ENCODE measurements around the gene PTPN14.

Gene PTPN14

GRCh38 chr1:214420833-214421232 is 130.6 kb downstream of the PTPN14 start:
- no peak for DNase-seq

GRCh38 chr1:214420341-214420740 is 131.1 kb downstream of the PTPN14 start:
- no peak for DNase-seq

GRCh38 chr1:214419650-214420049 is 131.8 kb downstream of the PTPN14 start:
- no peak for DNase-seq

- no peak for DNase-seq
These were observed 133.0 kb downstream of the PTPN14 start for GRCh38 chr1:214418391-214418790.

- no peak for DNase-seq
These were observed 133.7 kb downstream of the PTPN14 start for GRCh38 chr1:214417545-214418210.

- no peak for DNase-seq
These were observed 134.5 kb downstream of the PTPN14 start for GRCh38 chr1:214416858-214417257.

- DNase-seq: no peak
These were observed 135.0 kb downstream of the PTPN14 start for GRCh38 chr1:214416417-214416816.

- no peak for DNase-seq
These were observed 136.3 kb downstream of the PTPN14 start for GRCh38 chr1:214415131-214415530.

GRCh38 chr1:214414691-214415090 is 136.7 kb downstream of the PTPN14 start:
- DNase-seq: no peak

GRCh38 chr1:214413315-214413714 is 138.1 kb downstream of the PTPN14 start:
- DNase-seq: no peak

- peak; percentile 44 for DNase-seq
These were observed 146.7 kb downstream of the PTPN14 start for GRCh38 chr1:214404571-214405213.

- peak; percentile 66 for DNase-seq
These were observed 147.2 kb downstream of the PTPN14 start for GRCh38 chr1:214404154-214404553.

- no peak for DNase-seq
These were observed 148.0 kb downstream of the PTPN14 start for GRCh38 chr1:214403431-214403830.

GRCh38 chr1:214402613-214403083 is 148.8 kb downstream of the PTPN14 start:
- DNase-seq: no peak

GRCh38 chr1:214401666-214402065 is 149.7 kb downstream of the PTPN14 start:
- DNase-seq: peak; percentile 53

GRCh38 chr1:214400131-214400530 is 151.3 kb downstream of the PTPN14 start:
- DNase-seq: no peak

- DNase-seq: no peak
These were observed 152.9 kb downstream of the PTPN14 start for GRCh38 chr1:214398490-214398889.

GRCh38 chr1:214397497-214397896 is 153.9 kb downstream of the PTPN14 start:
- no peak for DNase-seq

GRCh38 chr1:214396330-214396729 is 155.1 kb downstream of the PTPN14 start:
- no peak for DNase-seq

- peak; percentile 74 for DNase-seq
These were observed 156.8 kb downstream of the PTPN14 start for GRCh38 chr1:214394569-214394968.

GRCh38 chr1:214393086-214393485 is 158.3 kb downstream of the PTPN14 start:
- DNase-seq: no peak

- DNase-seq: no peak
These were observed 159.3 kb downstream of the PTPN14 start for GRCh38 chr1:214391873-214392645.

GRCh38 chr1:214389734-214390133 is 161.7 kb downstream of the PTPN14 start:
- DNase-seq: no peak

- DNase-seq: no peak
These were observed 164.7 kb downstream of the PTPN14 start for GRCh38 chr1:214386747-214387146.
